Measurements from ENCODE around the gene LRRC32. TPM values are rescaled to one million over a fixed set of nuclear protein-coding genes. Genes with fewer than 3 reads are reported as not detected.

LRRC32 gene
- total and polyA plus RNA-seq, 9 of the 15 experiments (the other 6 are each of a cell fraction or from before 2014, with no cell fraction given) = 0.10 to 0.50 (median 0.19) TPM; not detected in 5

GRCh38 chr11:76702336-76703128 is 32.0 kb upstream of the LRRC32 start (continued):
- TF ChIP-seq, protein P1, sequence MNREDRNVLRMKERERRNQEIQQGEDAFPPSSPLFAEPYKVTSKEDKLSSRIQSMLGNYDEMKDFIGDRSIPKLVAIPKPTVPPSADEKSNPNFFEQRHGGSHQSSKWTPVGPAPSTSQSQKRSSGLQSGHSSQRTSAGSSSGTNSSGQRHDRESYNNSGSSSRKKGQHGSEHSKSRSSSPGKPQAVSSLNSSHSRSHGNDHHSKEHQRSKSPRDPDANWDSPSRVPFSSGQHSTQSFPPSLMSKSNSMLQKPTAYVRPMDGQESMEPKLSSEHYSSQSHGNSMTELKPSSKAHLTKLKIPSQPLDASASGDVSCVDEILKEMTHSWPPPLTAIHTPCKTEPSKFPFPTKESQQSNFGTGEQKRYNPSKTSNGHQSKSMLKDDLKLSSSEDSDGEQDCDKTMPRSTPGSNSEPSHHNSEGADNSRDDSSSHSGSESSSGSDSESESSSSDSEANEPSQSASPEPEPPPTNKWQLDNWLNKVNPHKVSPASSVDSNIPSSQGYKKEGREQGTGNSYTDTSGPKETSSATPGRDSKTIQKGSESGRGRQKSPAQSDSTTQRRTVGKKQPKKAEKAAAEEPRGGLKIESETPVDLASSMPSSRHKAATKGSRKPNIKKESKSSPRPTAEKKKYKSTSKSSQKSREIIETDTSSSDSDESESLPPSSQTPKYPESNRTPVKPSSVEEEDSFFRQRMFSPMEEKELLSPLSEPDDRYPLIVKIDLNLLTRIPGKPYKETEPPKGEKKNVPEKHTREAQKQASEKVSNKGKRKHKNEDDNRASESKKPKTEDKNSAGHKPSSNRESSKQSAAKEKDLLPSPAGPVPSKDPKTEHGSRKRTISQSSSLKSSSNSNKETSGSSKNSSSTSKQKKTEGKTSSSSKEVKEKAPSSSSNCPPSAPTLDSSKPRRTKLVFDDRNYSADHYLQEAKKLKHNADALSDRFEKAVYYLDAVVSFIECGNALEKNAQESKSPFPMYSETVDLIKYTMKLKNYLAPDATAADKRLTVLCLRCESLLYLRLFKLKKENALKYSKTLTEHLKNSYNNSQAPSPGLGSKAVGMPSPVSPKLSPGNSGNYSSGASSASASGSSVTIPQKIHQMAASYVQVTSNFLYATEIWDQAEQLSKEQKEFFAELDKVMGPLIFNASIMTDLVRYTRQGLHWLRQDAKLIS (CRISPR knock-in tag; IDR thresholded peaks at IDR 0.05) = no peak
- no peak for TF ChIP-seq KAT7 (CRISPR knock-in tag; IDR thresholded peaks at IDR 0.05; ENCODE audit: borderline replicate concordance)
- no peak for TF ChIP-seq STAT6 (CRISPR knock-in tag; IDR thresholded peaks at IDR 0.05)
- TF ChIP-seq THRAP3 (IDR thresholded peaks at IDR 0.05; ENCODE audit: borderline replicate concordance) = no peak
- no peak for TF ChIP-seq HNRNPL (IDR thresholded peaks at IDR 0.05; ENCODE audit: low read depth, low read length)
- TF ChIP-seq TCF7 (IDR thresholded peaks at IDR 0.05; ENCODE audit: borderline replicate concordance) = peak; percentile 43; the same call in 1 of the 2 replicates
- TF ChIP-seq HSF4 (CRISPR knock-in tag; IDR thresholded peaks at IDR 0.05; ENCODE audit: borderline replicate concordance) = no peak
- no peak for TF ChIP-seq POU5F1 (IDR thresholded peaks at IDR 0.05; ENCODE audit: borderline replicate concordance, low read depth, low read length, partially characterized antibody)
- TF ChIP-seq CHD2 (IDR thresholded peaks at IDR 0.05; ENCODE audit: low read depth, low read length) = no peak
- TF ChIP-seq CTCF (IDR thresholded peaks at IDR 0.05 in 2 of 3, conservative IDR thresholded peaks at IDR 0.05 in 1 of 3; ENCODE audit: insufficient read depth in 2 of 3, low read depth in 1 of 3, low read length in 3 of 3) = no peak
- peak; percentile 23; the same call in 1 of the 2 replicates for TF ChIP-seq NFE2L1 (tag; IDR thresholded peaks at IDR 0.05; ENCODE audit: borderline replicate concordance, low read depth)
- TF ChIP-seq NR2C2 (CRISPR knock-in tag; IDR thresholded peaks at IDR 0.05) = no peak
- TF ChIP-seq NR2C2 (tag; IDR thresholded peaks at IDR 0.05) = no peak
- no peak for TF ChIP-seq E4F1 (CRISPR knock-in tag; IDR thresholded peaks at IDR 0.05; ENCODE audit: borderline replicate concordance)
